ENCODE results near the gene OR10Z1.

OR10Z1 gene

DNA sequence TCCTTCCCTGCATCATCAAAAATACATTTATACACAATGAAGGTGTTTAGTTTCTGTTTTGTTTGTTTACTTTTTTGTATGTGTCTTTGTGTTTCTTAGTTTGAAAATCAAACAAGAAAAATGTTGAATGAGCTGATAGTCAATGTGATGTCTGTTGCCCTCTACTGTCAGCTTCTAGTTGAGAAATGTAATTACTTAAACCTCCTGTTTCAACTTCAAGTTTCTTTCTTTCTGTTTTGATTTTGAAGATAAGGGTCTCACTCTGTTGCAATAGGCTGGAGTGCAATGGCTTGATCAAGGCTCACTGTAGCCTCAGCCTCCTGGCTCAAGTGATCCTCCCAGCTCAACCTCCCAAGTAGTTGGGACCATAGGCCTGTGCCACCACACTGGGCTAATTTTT is 44.0 kb downstream of the OR10Z1 start:
- TF ChIP-seq EZH2 (IDR thresholded peaks at IDR 0.05) = no peak
- TF ChIP-seq FOXP2 (optimal IDR thresholded peaks at IDR 0.05; ENCODE audit: control extremely low read depth, extremely low read length, insufficient read depth) = no peak
- no peak for TF ChIP-seq POLR2AphosphoS5 (IDR thresholded peaks at IDR 0.05; ENCODE audit: borderline replicate concordance, low read depth, low read length)
- no peaks in the 10 kb centered on the region for H3K36me3 ChIP-seq (ENCODE audit: insufficient read depth, low read length)
- no peak for DNase-seq (ENCODE audit: low read depth, low spot score)
- no peak overlapping the region for H3K4me3 ChIP-seq
- no peak overlapping the region for H3K9ac ChIP-seq (ENCODE audit: insufficient read length)
- H3K27ac ChIP-seq = no peak overlapping the region
- H3K9me3 ChIP-seq (ENCODE audit: low read depth, low read length) = no peaks in the 10 kb centered on the region

DNA sequence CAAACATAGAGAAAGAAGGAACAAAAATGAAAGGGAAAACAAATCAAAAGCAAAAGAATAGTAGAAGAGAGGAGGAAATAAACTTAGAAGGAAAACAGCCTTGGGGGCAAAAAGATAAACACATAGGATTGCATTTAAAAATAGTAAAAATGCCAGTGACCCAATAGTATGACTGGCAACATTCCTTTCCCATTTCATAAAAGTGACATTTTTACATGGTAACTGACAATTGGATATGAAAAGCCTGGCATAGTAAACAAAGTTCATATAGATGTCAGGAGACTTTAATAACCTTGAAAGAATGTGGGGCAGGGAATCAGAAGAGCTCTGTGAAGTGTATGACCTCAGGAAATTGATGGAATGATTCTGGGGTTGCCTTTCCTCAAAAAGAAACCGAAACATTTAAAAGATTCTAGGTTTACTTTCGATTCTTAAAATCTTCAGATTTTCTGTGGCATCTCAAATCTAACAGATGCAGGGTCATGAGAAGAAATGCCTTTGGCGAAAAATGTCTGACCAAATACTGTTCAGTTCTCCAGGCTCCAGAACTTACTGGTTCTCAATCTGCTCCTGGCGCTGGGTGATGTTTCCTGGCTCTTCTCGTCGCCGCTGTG is 47.8 kb downstream of the OR10Z1 start:
- no peak for DNase-seq (ENCODE audit: low read depth, low spot score)
- TF ChIP-seq POLR2AphosphoS5 (IDR thresholded peaks at IDR 0.05; ENCODE audit: borderline replicate concordance, low read depth, low read length) = no peak
- no peak for TF ChIP-seq EZH2 (IDR thresholded peaks at IDR 0.05)
- no peak for TF ChIP-seq FOXP2 (optimal IDR thresholded peaks at IDR 0.05; ENCODE audit: control extremely low read depth, extremely low read length, insufficient read depth)
- H3K4me3 ChIP-seq = no peak overlapping the region

GRCh38 chr1:158654086-158654485 is 49.0 kb downstream of the OR10Z1 start:
- Histone ChIP-seq H3K4me3 (no peak overlapping the region), H3K9me3 (ENCODE audit: low read depth, low read length) (no peaks in the 10 kb centered on the region), H3K27ac (no peak overlapping the region), H3K9ac (ENCODE audit: insufficient read length) (no peak overlapping the region), H3K36me3 (ENCODE audit: insufficient read depth, low read length) (no peaks in the 10 kb centered on the region)
- DNase-seq (ENCODE audit: low read depth, low spot score) = no peak
- TF ChIP-seq EZH2 (IDR thresholded peaks at IDR 0.05) = no peak
- no peak for TF ChIP-seq FOXP2 (optimal IDR thresholded peaks at IDR 0.05; ENCODE audit: control extremely low read depth, extremely low read length, insufficient read depth)
- no peak for TF ChIP-seq POLR2AphosphoS5 (IDR thresholded peaks at IDR 0.05; ENCODE audit: borderline replicate concordance, low read depth, low read length)

More for the DNA sequence above, 47.8 kb downstream of the OR10Z1 start:
- Histone ChIP-seq H3K9me3 (ENCODE audit: low read depth, low read length) (no peaks in the 10 kb centered on the region), H3K36me3 (ENCODE audit: insufficient read depth, low read length) (no peaks in the 10 kb centered on the region), H3K27ac (no peak overlapping the region), H3K9ac (ENCODE audit: insufficient read length) (no peak overlapping the region)

GRCh38 chr1:158654571-158654970 is 49.5 kb downstream of the OR10Z1 start:
- no peaks in the 10 kb centered on the region for H3K36me3 ChIP-seq (ENCODE audit: insufficient read depth, low read length)
- TF ChIP-seq FOXP2 (optimal IDR thresholded peaks at IDR 0.05; ENCODE audit: control extremely low read depth, extremely low read length, insufficient read depth) (no peak), EZH2 (IDR thresholded peaks at IDR 0.05) (no peak), POLR2AphosphoS5 (IDR thresholded peaks at IDR 0.05; ENCODE audit: borderline replicate concordance, low read depth, low read length) (no peak)
- no peak overlapping the region for H3K4me3 ChIP-seq
- no peaks in the 10 kb centered on the region for H3K9me3 ChIP-seq (ENCODE audit: low read depth, low read length)
- no peak overlapping the region for H3K9ac ChIP-seq (ENCODE audit: insufficient read length)
- DNase-seq (ENCODE audit: low read depth, low spot score) = no peak
- H3K27ac ChIP-seq = no peak overlapping the region
